ENCODE data around the gene RCC2.
"Not testable (repeated sequence)": the region's sequence is repeated elsewhere in the genome, so short reads cannot be mapped to it uniquely, and the experiment has no call there.

RCC2 gene

DNA sequence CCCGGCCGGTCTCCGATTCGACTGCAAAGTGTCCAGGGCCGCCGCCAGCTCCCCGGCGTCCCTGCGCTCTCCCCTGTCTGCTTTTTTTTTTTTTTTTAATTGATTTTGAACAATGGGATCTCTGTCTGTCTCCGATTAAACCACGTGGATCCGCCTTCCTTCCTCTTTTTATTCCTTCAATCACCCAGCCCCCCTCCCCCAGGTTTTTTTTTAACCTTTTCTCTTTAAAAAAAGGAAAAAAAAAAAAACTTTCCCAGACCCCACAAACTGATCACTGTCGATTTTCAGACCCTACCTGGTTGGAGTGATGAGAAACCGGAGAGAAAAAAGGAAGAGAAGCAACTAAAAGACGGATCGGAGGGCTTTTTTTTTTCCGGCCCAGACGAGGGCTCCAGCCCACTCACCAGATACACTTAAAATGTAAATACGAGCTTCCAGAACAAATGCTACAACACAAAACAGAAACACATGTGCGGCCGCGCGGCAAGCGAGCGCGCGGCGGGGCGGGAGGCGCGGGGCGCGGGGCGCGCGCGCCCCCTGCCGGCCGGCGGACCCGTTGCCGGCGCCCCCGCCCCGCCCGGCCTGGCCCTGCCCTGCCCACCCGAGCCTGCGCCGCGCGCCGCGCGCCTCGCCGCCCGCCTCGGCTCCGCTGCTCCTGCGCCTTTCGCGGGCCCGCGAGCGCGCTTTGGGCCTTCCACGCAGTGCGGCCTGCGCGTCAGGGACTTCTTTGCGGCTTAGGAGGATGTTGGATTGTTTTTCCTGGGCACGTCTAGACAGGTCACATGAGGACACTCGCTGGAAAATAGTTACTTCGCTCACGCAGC, at the start of gene RCC2:
RCC2 (minus strand) TSS at position 428 of the 824 bp plus-strand sequence. CDS start 1,163 bp downstream, outside the sequence.
- DNase-seq = peak in 12 of 14 donors; percentile 26 to 81 (median 50)

- no peak for DNase-seq
Measured at GRCh38 chr1:17486242-17486641, 46.8 kb upstream of the RCC2 start.

DNA sequence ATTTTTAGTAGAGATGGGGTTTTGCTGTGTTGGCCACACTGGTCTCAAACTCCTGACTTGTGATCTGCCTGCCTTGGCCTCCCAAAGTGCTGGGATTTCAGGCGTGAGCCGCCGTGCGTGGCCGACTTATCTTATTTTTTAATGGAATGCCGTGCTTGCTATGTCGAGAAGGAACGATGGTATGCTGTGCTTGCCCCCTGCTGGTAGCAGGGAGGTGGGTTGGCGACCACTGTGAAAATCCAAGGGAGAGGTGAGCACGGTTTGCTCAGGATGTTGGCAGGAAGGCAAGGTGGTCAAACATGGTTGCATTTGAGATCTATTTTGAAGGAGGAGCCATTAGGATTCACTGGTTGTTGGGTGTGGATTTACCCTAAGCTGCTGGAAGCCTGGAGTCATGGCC, 45.8 kb upstream of the RCC2 start:
- DNase-seq = no peak

DNA sequence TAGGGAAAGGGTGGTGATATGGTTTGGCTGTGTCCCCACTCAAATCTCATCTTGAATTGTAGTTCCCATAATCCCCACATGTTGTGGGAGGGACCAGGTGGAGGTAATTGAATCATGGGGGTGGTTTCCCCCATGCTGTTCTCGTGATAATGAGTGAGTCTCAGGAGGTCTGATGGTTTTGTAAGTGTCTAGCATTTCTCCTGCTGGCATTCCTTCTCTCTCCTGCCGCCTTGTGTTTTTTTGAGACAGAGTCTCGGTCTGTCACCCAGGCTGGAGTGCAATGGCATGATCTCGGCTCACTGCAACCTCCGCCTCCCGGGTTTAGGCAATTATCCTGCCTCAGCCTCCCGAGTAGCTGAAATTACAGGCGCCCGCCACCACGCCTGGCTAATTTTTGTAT, 42.5 kb upstream of the RCC2 start:
- DNase-seq = not testable (repeated sequence)

GRCh38 chr1:17480846-17481245, 41.4 kb upstream of the RCC2 start:
- DNase-seq = no peak

- DNase-seq = no peak
Measured at GRCh38 chr1:17475752-17476151, 36.3 kb upstream of the RCC2 start.

- not testable (repeated sequence) for DNase-seq
Measured at GRCh38 chr1:17474836-17475555, 35.5 kb upstream of the RCC2 start.

- no peak for DNase-seq
Measured at GRCh38 chr1:17472814-17473213, 33.3 kb upstream of the RCC2 start.

DNA sequence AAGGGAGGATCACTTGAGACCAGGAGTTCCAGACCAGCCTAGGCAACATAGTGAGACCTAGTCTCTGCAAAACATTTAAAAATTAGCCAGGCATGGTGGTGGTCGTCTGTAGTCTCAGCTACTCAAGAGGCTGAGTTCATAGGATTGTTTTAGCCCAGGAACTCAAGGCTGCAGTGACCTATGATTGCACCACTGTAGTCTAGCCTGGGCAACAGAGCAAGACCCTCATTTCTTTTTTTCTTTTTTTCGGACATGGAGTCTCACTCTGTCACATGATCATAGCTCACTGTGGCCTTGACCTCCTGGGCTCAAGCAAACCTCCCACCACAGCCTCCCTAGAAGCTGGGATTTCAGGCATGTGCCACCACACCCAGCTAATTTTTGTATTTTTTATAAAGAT, 31.9 kb upstream of the RCC2 start:
- no peak for DNase-seq

GRCh38 chr1:17470021-17470799, 30.7 kb upstream of the RCC2 start:
- no peak for DNase-seq

DNA sequence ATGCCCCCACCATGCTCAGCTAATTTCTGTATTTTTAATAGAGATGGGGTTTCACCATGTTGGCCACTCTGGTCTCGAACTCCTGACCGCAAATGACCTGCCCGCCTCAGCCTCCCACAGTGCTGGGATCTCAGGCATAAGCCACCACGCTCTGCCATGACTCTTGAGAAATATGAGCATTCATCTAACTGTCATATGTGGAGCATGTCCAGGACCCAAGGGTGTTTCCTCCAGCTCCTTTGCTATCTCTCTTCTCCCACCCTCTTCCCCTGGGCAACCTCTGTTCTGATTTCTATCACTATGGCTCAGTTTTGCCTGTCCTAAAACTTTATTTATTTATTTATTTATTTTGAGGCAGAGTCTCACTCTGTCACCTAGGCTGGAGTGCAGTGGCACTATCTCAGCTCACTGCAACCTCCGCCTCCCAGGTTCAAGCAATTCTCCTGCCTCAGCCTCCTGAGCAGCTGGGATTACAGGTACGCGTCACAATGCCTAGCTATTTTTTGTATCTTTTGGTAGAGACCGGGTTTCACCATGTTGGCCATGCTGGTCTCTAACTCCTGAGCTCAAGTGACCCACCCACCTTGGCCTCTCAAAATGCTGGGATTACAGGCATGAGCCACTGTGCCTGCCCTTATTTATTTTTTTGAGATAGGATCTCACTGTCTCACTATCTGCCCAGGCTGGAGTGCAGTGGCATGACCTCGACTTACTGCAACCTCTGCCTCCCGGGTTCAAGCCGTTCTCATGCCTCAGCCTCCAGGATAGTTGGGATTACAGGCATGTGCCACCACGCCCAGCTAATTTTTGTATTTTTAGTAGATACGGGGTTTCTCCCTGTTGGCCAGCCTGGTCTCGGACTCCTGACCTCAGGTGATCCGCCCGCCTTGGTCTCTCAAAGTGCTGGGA, 29.1 kb upstream of the RCC2 start:
- not testable (repeated sequence) for DNase-seq

DNA sequence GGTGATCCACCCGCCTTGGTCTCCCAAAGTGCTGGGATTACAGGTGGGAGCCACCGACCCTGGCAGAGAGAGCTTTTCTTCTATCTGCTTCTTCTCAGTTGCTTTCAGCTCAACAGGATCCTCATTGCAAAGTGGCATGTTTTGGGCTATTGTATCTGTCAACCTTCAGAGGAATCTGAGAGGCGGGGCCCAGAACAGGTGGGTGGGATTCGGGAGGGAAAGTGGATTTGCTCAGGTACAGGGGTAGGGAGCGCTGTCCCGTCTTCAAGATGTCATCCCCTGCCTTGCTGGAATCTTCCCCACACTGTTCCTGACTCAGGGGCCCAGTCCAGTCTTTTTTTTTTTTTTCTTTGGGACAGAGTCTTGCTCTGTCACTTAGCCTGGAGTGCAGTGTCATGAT, 26.9 kb upstream of the RCC2 start:
- no peak for DNase-seq

- DNase-seq = no peak
Measured at GRCh38 chr1:17465228-17465627, 25.8 kb upstream of the RCC2 start.

DNA sequence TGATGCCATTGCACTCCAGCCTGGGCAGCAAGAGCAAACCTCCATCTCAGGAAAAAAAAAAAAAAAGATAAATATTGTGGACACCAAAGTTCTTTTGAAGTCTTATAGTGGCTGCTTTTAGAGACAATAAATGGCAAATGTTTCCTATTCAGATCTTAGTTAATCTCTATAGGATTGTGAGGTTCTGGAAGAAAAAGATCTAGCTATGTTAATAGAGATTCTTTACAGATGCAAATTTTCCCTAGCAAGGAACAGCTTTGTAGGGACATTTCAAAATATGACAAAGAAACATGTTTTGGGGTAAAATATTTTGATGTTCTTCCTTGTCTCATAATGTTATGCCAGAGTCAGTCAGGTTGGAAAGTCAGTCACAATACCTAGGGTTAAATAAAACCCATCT, 24.5 kb upstream of the RCC2 start:
- DNase-seq = no peak

DNA sequence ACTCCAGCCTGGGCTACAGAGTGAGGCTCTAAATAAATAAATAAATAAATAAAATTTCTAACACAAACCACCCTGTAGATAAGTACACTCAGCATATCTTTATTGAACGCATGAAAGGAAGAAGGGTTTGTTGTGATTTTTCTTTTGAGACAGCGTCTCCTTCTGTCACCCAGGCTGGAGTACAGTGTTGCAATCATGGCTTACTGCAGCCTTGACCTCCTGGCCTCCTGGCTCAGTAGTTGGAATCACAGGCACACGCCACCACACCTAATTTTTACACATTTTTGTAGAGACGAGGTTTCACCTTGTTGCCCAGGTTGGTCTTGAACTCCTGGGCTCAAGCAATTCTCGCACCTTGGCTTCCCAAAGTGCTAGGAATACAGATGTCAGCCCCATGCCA, 23.2 kb upstream of the RCC2 start:
- DNase-seq = no peak

- no peak for DNase-seq
Measured at GRCh38 chr1:17460219-17460618, 20.7 kb upstream of the RCC2 start.

- no peak for DNase-seq
Measured at GRCh38 chr1:17458794-17459193, 19.3 kb upstream of the RCC2 start.

DNA sequence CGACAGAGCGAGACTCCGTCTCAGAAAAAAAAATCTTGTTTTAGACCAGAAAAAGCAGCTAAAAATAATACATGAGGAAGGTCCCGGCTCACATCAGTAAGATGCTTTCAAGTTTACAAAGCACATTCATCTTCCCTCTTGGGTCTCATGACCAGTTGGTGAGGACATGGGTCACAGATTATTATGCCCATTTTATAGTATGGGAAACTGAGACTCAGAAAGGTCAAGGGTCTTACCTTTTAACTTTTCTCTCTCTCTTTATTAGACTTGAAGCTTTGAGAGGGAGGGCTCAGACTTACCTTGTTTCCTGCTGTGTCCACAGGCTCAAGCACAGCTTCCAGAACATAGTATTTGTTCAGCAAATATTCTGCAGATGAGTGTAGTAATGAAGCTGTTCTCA, 13.2 kb upstream of the RCC2 start:
- DNase-seq = no peak

GRCh38 chr1:17452203-17452602, 12.7 kb upstream of the RCC2 start:
- not testable (repeated sequence) for DNase-seq

GRCh38 chr1:17451731-17452130, 12.3 kb upstream of the RCC2 start:
- no peak for DNase-seq

DNA sequence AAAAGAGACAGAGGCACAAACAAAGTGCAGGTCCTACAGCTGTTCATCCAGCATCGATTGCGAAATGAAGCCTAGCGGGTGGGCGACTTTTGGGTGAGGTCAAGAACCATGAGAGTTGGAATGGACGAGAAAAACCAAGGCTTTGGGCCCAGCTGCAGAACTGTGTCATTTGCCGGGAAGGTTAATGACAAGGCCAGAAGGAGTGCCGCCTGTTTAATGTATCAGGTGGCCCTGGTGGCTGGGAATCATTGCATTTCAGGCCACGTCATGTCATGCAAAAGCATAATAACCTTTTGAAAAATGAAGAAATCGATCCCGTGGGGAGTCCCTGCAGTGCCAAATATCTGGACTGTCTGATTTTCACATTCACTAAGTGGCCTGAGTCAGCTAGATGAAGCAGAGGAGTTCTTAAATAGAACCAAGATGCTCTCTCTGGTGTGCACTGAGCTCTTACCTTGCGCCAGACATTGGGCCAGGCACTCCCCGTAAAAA, 8.1 kb upstream of the RCC2 start:
- DNase-seq = no peak

- DNase-seq = no peak
Measured at GRCh38 chr1:17442841-17443240, 3.4 kb upstream of the RCC2 start.

Data from C1 segment of cervical spinal cord (tissue), 14 donors.